Body of pancreas (tissue), 4 donors: Measurements from ENCODE around the gene TANC1. TPM values are rescaled to one million over a fixed set of nuclear protein-coding genes. Genes with fewer than 3 reads are reported as not detected.

Source experiments
- ATAC-seq: fragments of 150-250 bp; one replicate; pipeline ENCODE4 v1.9.1; 2016
- DNase-seq, 4 donors: peaks; one replicate each; pipeline ENCODE4 v3.0.0-alpha.2; 2019
- H3K27ac ChIP-seq, 4 donors: fragments of 200-600 bp; sonication (generic); 1 replicate in 3 of 4; 2 replicates in 1 of 4; pipeline versions ENCODE4 v1.5.1 to v1.6.1; 2016 to 2019; ENCODE audit warnings: mild to moderate bottlenecking in 1 of 4, mixed read lengths in 1 of 4, moderate library complexity in 1 of 4
- H3K27me3 ChIP-seq, 2 donors: fragments of 200-600 bp; sonication (generic); one replicate each; pipeline ENCODE4 v1.6.0; 2016; ENCODE audit warnings: mild to moderate bottlenecking in 1 of 2
- H3K36me3 ChIP-seq, 2 donors: fragments of 200-600 bp; sonication (generic); replicated peaks in 1 of 2; 2 replicates each; pipeline ENCODE4 v1.5.1; 2016; ENCODE audit warnings: low read depth in 2 of 2; ENCODE audit not compliant: insufficient read depth in 1 of 2
- H3K4me1 ChIP-seq: fragments of 200-600 bp; sonication (generic); one replicate; pipeline ENCODE4 v1.6.0; 2016
- H3K4me3 ChIP-seq, 2 donors: fragments of 200-600 bp; sonication (generic); 1 replicate in 1 of 2; 2 replicates in 1 of 2; pipeline ENCODE4 v1.5.1; 2016 to 2019
- H3K9me3 ChIP-seq, 3 donors: fragments of 200-600 bp; sonication (generic); 1 replicate in 2 of 3; 2 replicates in 1 of 3; pipeline ENCODE4 v1.5.1; 2016
- CTCF ChIP-seq, 7 experiments: fragments of 450-650 bp in 4 of 7; fragments of 200-600 bp in 3 of 7; sonication (generic) in 3 of 7; IDR thresholded peaks; one replicate each; pipeline ENCODE4 v1.5.1; 2016 to 2019; ENCODE audit warnings: antibody characterized with exemption in 7 of 7
- POLR2A ChIP-seq, 3 donors: fragments of 450-650 bp; IDR thresholded peaks; one replicate each; pipeline ENCODE4 v1.6.1; 2016; ENCODE audit warnings: antibody characterized with exemption in 3 of 3, mild to moderate bottlenecking in 2 of 3
- WGBS, 2 donors: methylation state at CpG; one replicate each; pipeline ENCODE4 v1.1.5; 2017; 5-methylcytosine and 5-hydroxymethylcytosine counted together
- intact Hi-C: fragments of 100-400 bp; cut with DNase I; formaldehyde crosslinking; loops from one replicate; pipeline ENCODE4 v1.15.1; 2023
- total RNA-seq, 2 donors: library from RNA; depleted of rRNA; stranded (reverse); fragments of >200 nt; gene quantifications; one replicate each; pipeline ENCODE4 v1.1.0, GENCODE V29; 2016

The TANC1 gene
- total RNA-seq, 2 donors from 2014 or later: 23.1 to 23.3 TPM

GRCh38 chr2:159234868-159235267, 266.4 kb downstream of the TANC1 start:
- Histone ChIP-seq H3K27me3 (no peaks in the 10 kb centered on the region), H3K36me3 (peaks cover 5 to 8% of the 10 kb centered on the region in 2 donors), H3K4me3 (no peak overlapping the region), H3K4me1 (no peaks in the 10 kb centered on the region), H3K9me3 (no peaks in the 10 kb centered on the region), H3K27ac (no peak overlapping the region)
- DNase-seq (no peak), ATAC-seq (no peak)
- 88% methylated on average over 6 of the region's 6 CpGs for WGBS, 2 donors
- TF ChIP-seq POLR2A (IDR thresholded peaks at IDR 0.05): no peak
- TF ChIP-seq CTCF (IDR thresholded peaks at IDR 0.05): no peak
- intact Hi-C loops: no loop called here

GRCh38 chr2:159243529-159243928, 275.1 kb downstream of the TANC1 start:
- Histone ChIP-seq H3K27ac (no peak overlapping the region), H3K4me1 (no peaks in the 10 kb centered on the region), H3K9me3 (no peaks in the 10 kb centered on the region), H3K36me3 (no peaks in the 10 kb centered on the region), H3K27me3 (no peaks in the 10 kb centered on the region), H3K4me3 (no peak overlapping the region)
- TF ChIP-seq POLR2A (IDR thresholded peaks at IDR 0.05): no peak
- TF ChIP-seq CTCF (IDR thresholded peaks at IDR 0.05): no peak
- no peak for DNase-seq
- intact Hi-C loops: no loop called here
- ATAC-seq: no peak

GRCh38 chr2:159246325-159246988, 278.0 kb downstream of the TANC1 start:
- DNase-seq: no peak
- H3K4me3 ChIP-seq: no peak overlapping the region
- no peaks in the 10 kb centered on the region for H3K9me3 ChIP-seq
- no peak overlapping the region for H3K27ac ChIP-seq
- H3K36me3 ChIP-seq: no peaks in the 10 kb centered on the region
- no peak for ATAC-seq
- intact Hi-C loops: no loop called here
- 89 to 99% methylated on average over 7 of the region's 7 CpGs for WGBS, 2 donors
- H3K27me3 ChIP-seq: no peaks in the 10 kb centered on the region
- no peak for TF ChIP-seq CTCF (IDR thresholded peaks at IDR 0.05)
- no peak for TF ChIP-seq POLR2A (IDR thresholded peaks at IDR 0.05)
- H3K4me1 ChIP-seq: peaks cover 7% of the 10 kb centered on the region

- 54 to 69% methylated on average over 7 of the region's 7 CpGs for WGBS, 2 donors
- peak; percentile 86 for ATAC-seq
Observed at GRCh38 chr2:159249990-159250715, 281.7 kb downstream of the TANC1 start.

More at GRCh38 chr2:159249990-159250715, 281.7 kb downstream of the TANC1 start:
- Histone ChIP-seq H3K27ac (peak overlapping the region in 3 of 4 donors; percentile 18 to 70 (median 37)), H3K4me3 (no peak overlapping the region), H3K9me3 (no peaks in the 10 kb centered on the region), H3K4me1 (peaks cover 7% of the 10 kb centered on the region), H3K36me3 (no peaks in the 10 kb centered on the region), H3K27me3 (no peaks in the 10 kb centered on the region)
- TF ChIP-seq CTCF (IDR thresholded peaks at IDR 0.05): no peak
- no peak for TF ChIP-seq POLR2A (IDR thresholded peaks at IDR 0.05)
- intact Hi-C loops: no loop called here
- DNase-seq: peak; percentile 30 to 77 (median 54)
